AML-193 (cell line): ENCODE results near the gene NCAM2.

Experiments
- DNase-seq, 2 experiments: peaks; one replicate each; lab custom pipeline; 2025; lab: John Stamatoyannopoulos, UW

The NCAM2 gene

GRCh38 chr21:21028275-21028820 is 30.1 kb downstream of the NCAM2 start:
- DNase-seq: peak; percentile 36 to 49

- DNase-seq: peak; percentile 79 to 83
These were observed 31.0 kb downstream of the NCAM2 start for GRCh38 chr21:21029164-21029563.

GRCh38 chr21:21030311-21030710 is 32.1 kb downstream of the NCAM2 start:
- DNase-seq: no peak

GRCh38 chr21:21034036-21034435 is 35.8 kb downstream of the NCAM2 start:
- peak; percentile 84 to 91 for DNase-seq

GRCh38 chr21:21039624-21040170 is 41.5 kb downstream of the NCAM2 start:
- DNase-seq: no peak

- peak in 1 of 2 experiments; percentile 10 for DNase-seq
These were observed 47.3 kb downstream of the NCAM2 start for GRCh38 chr21:21045518-21045917.

GRCh38 chr21:21046063-21046462 is 47.9 kb downstream of the NCAM2 start:
- no peak for DNase-seq

- DNase-seq: peak; percentile 82 to 84
These were observed 53.2 kb downstream of the NCAM2 start for GRCh38 chr21:21051109-21052055.

- no peak for DNase-seq
These were observed 54.5 kb downstream of the NCAM2 start for GRCh38 chr21:21052672-21053071.

GRCh38 chr21:21057349-21058062 is 59.3 kb downstream of the NCAM2 start:
- no peak for DNase-seq

- no peak for DNase-seq
These were observed 65.6 kb downstream of the NCAM2 start for GRCh38 chr21:21063828-21064227.

- DNase-seq: no peak
These were observed 66.1 kb downstream of the NCAM2 start for GRCh38 chr21:21064353-21064752.

GRCh38 chr21:21067375-21067774 is 69.2 kb downstream of the NCAM2 start:
- DNase-seq: no peak

- no peak for DNase-seq
These were observed 76.1 kb downstream of the NCAM2 start for GRCh38 chr21:21074305-21074704.

GRCh38 chr21:21076051-21076450 is 77.8 kb downstream of the NCAM2 start:
- no peak for DNase-seq

- DNase-seq: no peak
These were observed 78.3 kb downstream of the NCAM2 start for GRCh38 chr21:21076491-21076890.

GRCh38 chr21:21079646-21080045 is 81.4 kb downstream of the NCAM2 start:
- DNase-seq: no peak

GRCh38 chr21:21084179-21084578 is 86.0 kb downstream of the NCAM2 start:
- no peak for DNase-seq

- DNase-seq: no peak
These were observed 87.0 kb downstream of the NCAM2 start for GRCh38 chr21:21085206-21085605.

- no peak for DNase-seq
These were observed 98.7 kb downstream of the NCAM2 start for GRCh38 chr21:21096956-21097355.

- DNase-seq: no peak
These were observed 99.3 kb downstream of the NCAM2 start for GRCh38 chr21:21097466-21097865.

GRCh38 chr21:21101911-21102310 is 103.7 kb downstream of the NCAM2 start:
- peak; percentile 91 to 95 for DNase-seq
